Activated naive CD4-positive, alpha-beta T cell treated with anti-CD3 and anti-CD28 coated beads, Interleukin-2, amount 50 U/mL, for 24 hours (primary cell): ENCODE measurements around the gene ARHGAP32.

Experiments
- H3K27ac Mint-ChIP-seq: one replicate; pipeline ENCODE4 v1.8.0; 2021; ENCODE audit warnings: mild to moderate bottlenecking, mixed read lengths
- H3K27me3 Mint-ChIP-seq: one replicate; pipeline ENCODE4 v1.8.0; 2021; ENCODE audit warnings: mixed read lengths
- H3K36me3 Mint-ChIP-seq: one replicate; pipeline ENCODE4 v1.8.0; 2021; ENCODE audit warnings: mixed read lengths
- H3K4me1 Mint-ChIP-seq: one replicate; pipeline ENCODE4 v1.8.0; 2021; ENCODE audit warnings: mixed read lengths
- H3K4me3 Mint-ChIP-seq: one replicate; pipeline ENCODE4 v1.8.0; 2021; ENCODE audit warnings: mild to moderate bottlenecking, mixed read lengths
- H3K9me3 Mint-ChIP-seq: one replicate; pipeline ENCODE4 v1.8.0; 2021; ENCODE audit warnings: mixed read lengths

ARHGAP32 gene

DNA sequence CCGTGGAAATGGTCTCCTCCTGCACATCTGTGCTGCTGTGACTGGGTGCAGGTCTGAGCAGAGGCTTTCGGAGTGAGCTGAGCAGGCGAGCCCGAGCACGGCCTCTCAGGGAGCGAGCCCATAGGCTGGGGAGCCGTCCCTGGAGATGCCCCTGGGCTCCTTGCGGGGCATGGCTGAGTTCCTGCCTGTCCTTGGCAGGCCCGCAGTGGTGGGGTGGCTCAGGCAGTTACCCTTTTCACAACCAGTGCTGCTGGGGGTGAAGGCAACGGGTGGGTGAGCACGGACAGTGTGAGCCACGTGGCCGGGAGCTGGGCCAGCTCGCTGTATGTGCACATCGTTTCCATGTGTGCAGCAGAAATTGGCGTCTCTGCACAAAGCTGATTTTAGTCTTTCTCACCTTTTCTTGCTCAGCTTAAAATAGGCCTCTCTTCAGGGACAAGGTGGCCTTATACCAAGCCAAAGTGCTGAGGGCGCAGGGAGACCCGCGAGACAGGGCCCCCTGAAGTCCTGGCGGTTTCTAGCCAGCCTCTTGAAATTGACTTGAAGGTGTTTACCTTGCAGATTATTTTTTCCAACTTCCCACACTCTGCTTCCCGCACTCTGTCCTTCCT is 249.2 kb downstream of the ARHGAP32 start, which contains the start of gene TP53AIP1:
Gene TP53AIP1, minus strand, starts transcription at position 55 of the 611 bp plus-strand sequence. CDS start 5,053 bp downstream, outside the sequence.
- Mint-ChIP-seq H3K36me3 (no peaks in the 10 kb centered on the region), H3K4me3 (no peak within 1 kb of the TSS), H3K9me3 (no peaks in the 10 kb centered on the region)

GRCh38 chr11:128942272-128942612 is 249.9 kb downstream of the ARHGAP32 start:
- H3K36me3 Mint-ChIP-seq = no peaks in the 10 kb centered on the region
- H3K9me3 Mint-ChIP-seq = no peaks in the 10 kb centered on the region
- H3K27me3 Mint-ChIP-seq = peaks cover 2% of the 10 kb centered on the region
- H3K4me1 Mint-ChIP-seq = no peaks in the 10 kb centered on the region
- H3K27ac Mint-ChIP-seq = no peak overlapping the region
- no peak overlapping the region for H3K4me3 Mint-ChIP-seq

More for the DNA sequence above, 249.2 kb downstream of the ARHGAP32 start, which contains the start of gene TP53AIP1:
- H3K27ac Mint-ChIP-seq = no peak within 1 kb of the TSS
- peaks cover 2% of the 10 kb centered on the region for H3K27me3 Mint-ChIP-seq
- no peaks in the 10 kb centered on the region for H3K4me1 Mint-ChIP-seq

DNA sequence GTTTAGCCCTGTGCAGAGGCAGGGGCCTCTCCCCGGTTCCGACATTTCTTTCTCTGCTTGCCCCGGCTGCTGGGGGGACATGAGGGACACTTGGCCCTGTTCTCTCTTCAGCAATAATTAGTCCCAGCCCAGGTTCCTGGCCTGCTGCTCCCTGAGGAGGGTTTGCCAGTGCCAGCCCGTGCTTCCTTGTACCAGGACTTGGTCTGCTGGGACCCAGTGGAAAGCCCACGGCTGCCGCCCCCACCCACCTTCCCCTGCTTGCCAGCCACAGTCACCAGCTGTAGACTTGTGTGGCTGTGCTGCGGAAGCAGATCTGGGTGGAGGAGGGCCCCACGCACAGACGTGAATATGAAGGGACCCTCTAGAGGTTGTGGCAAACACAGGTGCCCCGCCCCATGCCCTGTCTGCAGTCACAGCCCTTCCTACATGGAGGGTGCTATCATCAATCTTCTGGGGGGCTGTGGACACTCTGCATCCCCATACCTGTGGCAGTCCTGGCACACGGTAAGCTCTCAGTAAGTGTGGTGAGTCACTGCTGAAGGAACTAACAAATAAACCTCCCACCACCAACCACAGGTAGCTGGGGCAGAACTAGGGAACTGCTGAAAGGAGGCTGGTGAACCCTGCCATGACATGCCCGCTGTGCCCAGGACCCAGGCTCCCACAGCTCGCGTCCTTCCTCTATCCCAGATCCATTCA is 250.4 kb downstream of the ARHGAP32 start:
- Mint-ChIP-seq H3K9me3 (no peaks in the 10 kb centered on the region), H3K36me3 (no peaks in the 10 kb centered on the region), H3K4me1 (no peaks in the 10 kb centered on the region), H3K27ac (no peak overlapping the region), H3K4me3 (no peak overlapping the region), H3K27me3 (peaks cover 2% of the 10 kb centered on the region)

DNA sequence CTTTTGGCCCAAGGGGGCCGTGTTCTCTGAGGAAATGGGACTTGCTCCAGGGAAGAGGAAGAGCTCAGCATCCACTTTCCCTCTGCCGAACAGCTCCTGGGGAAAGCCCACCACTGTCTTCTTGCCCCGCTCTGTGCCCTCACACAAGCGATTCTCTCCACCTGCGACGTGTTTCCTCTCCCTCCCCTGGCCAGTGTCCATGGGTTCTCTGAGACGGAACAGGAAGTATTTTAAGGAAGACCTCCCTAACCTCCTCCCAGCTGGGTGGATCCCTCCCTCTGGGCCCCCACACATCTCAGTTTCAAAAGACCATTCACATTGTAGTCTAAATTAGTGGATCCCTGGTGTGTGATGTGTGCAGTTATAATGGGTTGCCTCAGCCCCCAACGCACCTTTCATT is 251.0 kb downstream of the ARHGAP32 start:
- H3K27me3 Mint-ChIP-seq = peaks cover under 1% of the 10 kb centered on the region
- no peaks in the 10 kb centered on the region for H3K4me1 Mint-ChIP-seq
- no peaks in the 10 kb centered on the region for H3K36me3 Mint-ChIP-seq
- H3K27ac Mint-ChIP-seq = no peak overlapping the region
- no peaks in the 10 kb centered on the region for H3K9me3 Mint-ChIP-seq
- H3K4me3 Mint-ChIP-seq = no peak overlapping the region

- no peak overlapping the region for H3K27ac Mint-ChIP-seq
- H3K4me3 Mint-ChIP-seq = no peak overlapping the region
- no peaks in the 10 kb centered on the region for H3K36me3 Mint-ChIP-seq
- no peaks in the 10 kb centered on the region for H3K27me3 Mint-ChIP-seq
- no peaks in the 10 kb centered on the region for H3K4me1 Mint-ChIP-seq
- no peaks in the 10 kb centered on the region for H3K9me3 Mint-ChIP-seq
Measured at GRCh38 chr11:128940603-128941002, 251.5 kb downstream of the ARHGAP32 start.

DNA sequence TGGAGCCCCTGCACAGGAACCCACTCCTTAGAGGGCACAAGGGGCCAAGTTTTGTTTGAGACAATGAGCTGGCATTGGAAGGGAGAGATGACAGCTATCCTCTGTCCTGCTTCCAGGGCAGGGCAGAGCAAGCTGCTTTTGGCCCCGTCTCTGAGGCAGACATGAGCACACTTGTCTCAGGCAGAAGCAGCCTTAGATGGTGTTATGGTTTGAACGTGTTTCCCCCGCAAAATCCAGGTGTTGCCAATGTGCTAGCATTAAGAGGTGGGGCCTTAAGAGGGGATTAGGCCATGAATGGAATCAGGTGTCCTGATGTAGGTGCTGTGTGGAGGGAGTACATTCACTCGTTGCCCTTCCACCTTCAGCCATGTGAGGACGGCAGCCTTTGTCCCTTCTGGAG is 252.0 kb downstream of the ARHGAP32 start:
- H3K9me3 Mint-ChIP-seq = no peaks in the 10 kb centered on the region
- H3K4me1 Mint-ChIP-seq = no peaks in the 10 kb centered on the region
- H3K36me3 Mint-ChIP-seq = no peaks in the 10 kb centered on the region
- H3K27me3 Mint-ChIP-seq = no peaks in the 10 kb centered on the region
- H3K4me3 Mint-ChIP-seq = no peak overlapping the region
- H3K27ac Mint-ChIP-seq = no peak overlapping the region

GRCh38 chr11:128939591-128939990 is 252.5 kb downstream of the ARHGAP32 start:
- H3K9me3 Mint-ChIP-seq = no peaks in the 10 kb centered on the region
- no peaks in the 10 kb centered on the region for H3K27me3 Mint-ChIP-seq
- H3K36me3 Mint-ChIP-seq = no peaks in the 10 kb centered on the region
- no peak overlapping the region for H3K4me3 Mint-ChIP-seq
- H3K4me1 Mint-ChIP-seq = no peaks in the 10 kb centered on the region
- H3K27ac Mint-ChIP-seq = no peak overlapping the region

- Mint-ChIP-seq H3K36me3 (no peaks in the 10 kb centered on the region), H3K9me3 (no peaks in the 10 kb centered on the region), H3K4me1 (no peaks in the 10 kb centered on the region), H3K27me3 (no peaks in the 10 kb centered on the region), H3K27ac (no peak overlapping the region), H3K4me3 (no peak overlapping the region)
Measured at GRCh38 chr11:128938156-128938885, 253.8 kb downstream of the ARHGAP32 start.

- no peaks in the 10 kb centered on the region for H3K9me3 Mint-ChIP-seq
- H3K4me3 Mint-ChIP-seq = no peak overlapping the region
Measured at GRCh38 chr11:128937480-128937879, 254.6 kb downstream of the ARHGAP32 start.

GRCh38 chr11:128936606-128937251 is 255.4 kb downstream of the ARHGAP32 start:
- Mint-ChIP-seq H3K27ac (no peak overlapping the region), H3K27me3 (no peaks in the 10 kb centered on the region), H3K4me3 (no peak overlapping the region), H3K36me3 (no peaks in the 10 kb centered on the region), H3K9me3 (no peaks in the 10 kb centered on the region), H3K4me1 (no peaks in the 10 kb centered on the region)

More at GRCh38 chr11:128937480-128937879, 254.6 kb downstream of the ARHGAP32 start:
- H3K4me1 Mint-ChIP-seq = no peaks in the 10 kb centered on the region
- no peaks in the 10 kb centered on the region for H3K36me3 Mint-ChIP-seq
- H3K27ac Mint-ChIP-seq = no peak overlapping the region
- no peaks in the 10 kb centered on the region for H3K27me3 Mint-ChIP-seq

DNA sequence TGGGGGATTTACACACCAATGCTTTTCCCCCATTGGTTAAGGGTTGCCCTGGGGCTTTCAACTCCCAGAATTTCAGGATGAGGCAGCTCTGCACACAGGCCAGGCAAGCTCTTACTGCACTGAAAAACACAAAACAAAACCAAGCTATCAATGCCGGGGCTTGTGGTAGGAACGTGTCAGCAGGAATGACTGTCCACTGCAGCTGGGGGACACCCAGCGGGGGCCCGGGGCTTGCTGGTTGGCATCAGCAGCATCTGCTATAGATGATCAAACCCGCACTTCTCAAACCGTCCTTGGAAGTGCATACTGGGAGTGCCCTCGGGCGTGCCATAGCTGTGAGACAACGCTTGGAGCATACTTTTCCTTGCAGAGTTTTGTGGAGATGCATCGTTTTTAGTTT is 257.2 kb downstream of the ARHGAP32 start:
- H3K27me3 Mint-ChIP-seq = no peaks in the 10 kb centered on the region
- no peak overlapping the region for H3K27ac Mint-ChIP-seq
- no peaks in the 10 kb centered on the region for H3K36me3 Mint-ChIP-seq
- H3K9me3 Mint-ChIP-seq = no peaks in the 10 kb centered on the region
- no peak overlapping the region for H3K4me3 Mint-ChIP-seq
- no peaks in the 10 kb centered on the region for H3K4me1 Mint-ChIP-seq

DNA sequence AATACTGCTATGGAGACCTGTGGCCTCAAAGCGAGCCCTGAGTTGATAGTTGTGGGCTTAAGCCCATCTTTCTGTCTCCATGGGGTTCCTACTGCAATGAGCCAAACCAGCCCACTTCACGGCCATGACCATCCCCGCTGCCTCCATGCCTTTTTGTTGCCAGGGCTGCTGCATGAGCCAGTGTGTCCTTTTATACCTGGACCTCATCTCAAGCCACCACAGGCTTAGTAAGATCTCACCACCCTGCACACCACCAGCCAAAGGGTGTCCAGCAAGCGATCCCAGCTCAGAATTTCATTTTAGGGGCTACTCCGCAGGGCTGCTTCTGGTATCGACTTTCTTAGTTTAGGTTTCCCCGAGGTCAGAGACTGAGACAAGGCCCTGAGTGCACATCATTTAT is 257.8 kb downstream of the ARHGAP32 start:
- H3K27me3 Mint-ChIP-seq = no peaks in the 10 kb centered on the region
- no peak overlapping the region for H3K4me3 Mint-ChIP-seq
- H3K4me1 Mint-ChIP-seq = peaks cover 2% of the 10 kb centered on the region
- no peaks in the 10 kb centered on the region for H3K36me3 Mint-ChIP-seq
- H3K9me3 Mint-ChIP-seq = no peaks in the 10 kb centered on the region
- no peak overlapping the region for H3K27ac Mint-ChIP-seq

DNA sequence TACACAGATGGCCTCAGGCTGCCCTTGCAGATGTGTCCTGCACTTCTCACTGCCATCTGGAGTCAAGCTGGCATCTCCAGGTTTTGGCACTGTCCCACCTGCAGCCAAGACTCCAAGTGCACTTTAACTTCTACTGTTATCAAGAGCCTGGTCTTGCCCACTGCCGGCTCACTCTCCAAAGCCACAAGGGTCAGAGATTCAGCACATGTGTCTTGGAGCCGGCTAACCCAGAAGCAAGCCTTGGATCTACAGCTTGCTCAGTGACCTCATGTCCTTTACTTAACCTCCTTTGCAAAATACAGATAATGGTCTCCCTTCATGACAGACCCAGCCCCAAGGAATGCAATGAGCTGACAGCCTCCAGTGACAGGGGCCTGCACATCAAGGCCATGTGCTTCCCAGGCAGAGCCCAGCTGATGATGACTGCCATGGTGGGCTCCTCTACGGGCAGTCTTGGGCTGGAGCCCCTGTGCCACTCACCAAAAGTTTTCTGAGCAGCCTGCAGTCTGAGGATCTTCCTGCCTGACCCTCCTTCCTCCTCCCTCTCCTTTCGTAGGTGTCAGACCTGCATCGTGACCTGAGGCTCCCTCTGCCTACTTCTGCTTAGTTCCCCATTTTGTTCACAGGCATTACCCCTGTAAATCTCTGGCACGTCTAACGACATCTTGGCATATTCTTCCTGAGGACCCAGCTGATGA is 258.5 kb downstream of the ARHGAP32 start:
- Mint-ChIP-seq H3K27me3 (no peaks in the 10 kb centered on the region), H3K36me3 (no peaks in the 10 kb centered on the region), H3K4me1 (peaks cover 6% of the 10 kb centered on the region), H3K27ac (no peak overlapping the region), H3K9me3 (no peaks in the 10 kb centered on the region), H3K4me3 (no peak overlapping the region)

DNA sequence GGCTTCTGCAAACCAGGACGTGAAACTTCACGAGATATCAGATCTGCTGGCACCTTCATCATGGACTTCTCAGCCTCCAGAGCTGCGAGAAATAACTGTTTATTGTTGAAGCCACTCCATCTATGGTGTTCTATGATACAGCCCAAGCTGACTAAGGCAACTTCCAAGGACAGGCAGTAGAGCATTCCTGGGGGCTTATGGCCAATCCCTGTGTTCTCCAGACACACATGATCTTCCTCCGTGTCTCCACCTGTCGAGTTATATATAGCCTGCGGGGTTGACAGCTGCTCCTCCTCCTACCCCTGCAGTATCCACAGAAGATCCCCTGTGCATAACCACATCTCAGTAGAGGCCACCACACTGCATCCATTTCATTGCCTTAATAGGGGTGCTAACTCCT is 260.5 kb downstream of the ARHGAP32 start:
- no peaks in the 10 kb centered on the region for H3K27me3 Mint-ChIP-seq
- H3K4me3 Mint-ChIP-seq = no peak overlapping the region
- no peaks in the 10 kb centered on the region for H3K36me3 Mint-ChIP-seq
- no peak overlapping the region for H3K27ac Mint-ChIP-seq
- peaks cover 14% of the 10 kb centered on the region for H3K4me1 Mint-ChIP-seq
- no peaks in the 10 kb centered on the region for H3K9me3 Mint-ChIP-seq

DNA sequence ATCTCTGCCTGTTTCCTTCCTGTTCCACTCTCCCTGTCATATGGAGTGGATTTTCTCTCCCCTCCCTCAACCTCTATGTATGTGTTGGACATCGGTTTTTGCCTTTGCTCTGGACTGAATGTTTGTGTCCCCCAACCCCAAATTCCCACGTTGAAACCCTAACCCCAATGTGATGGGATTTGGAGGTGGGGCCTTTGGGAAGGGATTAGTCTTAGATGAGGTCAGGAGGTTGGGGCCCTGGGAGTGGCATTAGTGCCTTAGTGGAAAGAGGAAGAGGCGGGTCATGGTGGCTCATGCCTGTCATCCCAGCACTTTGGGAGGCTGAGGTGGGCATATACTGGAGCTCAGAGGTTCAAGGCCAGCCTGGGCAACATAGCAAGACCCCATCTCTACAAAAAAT is 261.1 kb downstream of the ARHGAP32 start:
- Mint-ChIP-seq H3K27ac (peak overlapping the region; percentile 47), H3K27me3 (no peaks in the 10 kb centered on the region), H3K4me3 (no peak overlapping the region), H3K4me1 (peaks cover 14% of the 10 kb centered on the region), H3K36me3 (no peaks in the 10 kb centered on the region), H3K9me3 (no peaks in the 10 kb centered on the region)
